PFSK-1 (cell line): ENCODE data around the gene AGXT2.

Experiments
- FOXP2 ChIP-seq: optimal IDR thresholded peaks from 2 replicates; pipeline ENCODE3; 2011; ENCODE audit warnings: borderline replicate concordance, control low read depth, inconsistent platforms; ENCODE audit not compliant: insufficient read depth; ENCODE audit errors: extremely low read length, extremely low read depth
- POLR2AphosphoS5 ChIP-seq: IDR thresholded peaks from 2 replicates; pipeline ENCODE4 v1.6.1; 2012; ENCODE audit warnings: low read depth, mild to moderate bottlenecking, control low read depth, low read length, moderate library complexity
- SIN3A ChIP-seq: IDR thresholded peaks from 2 replicates; pipeline ENCODE4 v1.6.1; 2012; ENCODE audit warnings: mild to moderate bottlenecking, low read length, moderate library complexity, borderline replicate concordance; ENCODE audit not compliant: insufficient read depth
- TAF1 ChIP-seq: IDR thresholded peaks from 2 replicates; pipeline ENCODE4 v1.6.1; 2012; ENCODE audit warnings: low read length, control low read depth, borderline replicate concordance; ENCODE audit not compliant: insufficient read depth
- TF ChIP-seq, protein P1 (sequence below), 2 experiments: IDR thresholded peaks; 2 replicates each; pipeline versions ENCODE4 v1.6.1 to v1.8.0; 2011 to 2012; ENCODE audit warnings: low read depth in 2 of 2, low read length in 2 of 2, control low read depth in 1 of 2, inconsistent platforms in 1 of 2, mild to moderate bottlenecking in 1 of 2, moderate library complexity in 1 of 2; ENCODE audit not compliant: insufficient read depth in 1 of 2

The AGXT2 gene

DNA sequence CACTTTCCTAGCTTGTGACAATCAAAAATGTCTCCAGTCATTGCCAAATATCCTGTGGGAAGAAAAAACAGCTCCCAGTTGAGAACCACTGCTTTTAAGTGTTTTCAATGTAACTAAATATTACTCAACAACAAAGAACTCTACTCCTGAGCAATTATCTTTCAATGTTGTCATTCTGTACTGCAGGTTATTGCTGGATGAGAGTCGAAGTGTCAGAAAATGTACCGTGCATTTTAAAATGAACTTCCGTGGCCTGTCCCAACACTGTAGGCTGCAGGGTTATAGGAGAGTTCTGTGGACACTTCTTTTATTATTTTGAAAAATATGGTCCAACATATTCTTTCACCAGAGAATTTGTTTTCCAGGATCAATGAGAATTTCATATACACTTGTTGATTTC, 34.8 kb upstream of the AGXT2 start:
- TF ChIP-seq TAF1 (no peak), FOXP2 (no peak)

- TF ChIP-seq FOXP2: no peak
- TF ChIP-seq, protein P1, sequence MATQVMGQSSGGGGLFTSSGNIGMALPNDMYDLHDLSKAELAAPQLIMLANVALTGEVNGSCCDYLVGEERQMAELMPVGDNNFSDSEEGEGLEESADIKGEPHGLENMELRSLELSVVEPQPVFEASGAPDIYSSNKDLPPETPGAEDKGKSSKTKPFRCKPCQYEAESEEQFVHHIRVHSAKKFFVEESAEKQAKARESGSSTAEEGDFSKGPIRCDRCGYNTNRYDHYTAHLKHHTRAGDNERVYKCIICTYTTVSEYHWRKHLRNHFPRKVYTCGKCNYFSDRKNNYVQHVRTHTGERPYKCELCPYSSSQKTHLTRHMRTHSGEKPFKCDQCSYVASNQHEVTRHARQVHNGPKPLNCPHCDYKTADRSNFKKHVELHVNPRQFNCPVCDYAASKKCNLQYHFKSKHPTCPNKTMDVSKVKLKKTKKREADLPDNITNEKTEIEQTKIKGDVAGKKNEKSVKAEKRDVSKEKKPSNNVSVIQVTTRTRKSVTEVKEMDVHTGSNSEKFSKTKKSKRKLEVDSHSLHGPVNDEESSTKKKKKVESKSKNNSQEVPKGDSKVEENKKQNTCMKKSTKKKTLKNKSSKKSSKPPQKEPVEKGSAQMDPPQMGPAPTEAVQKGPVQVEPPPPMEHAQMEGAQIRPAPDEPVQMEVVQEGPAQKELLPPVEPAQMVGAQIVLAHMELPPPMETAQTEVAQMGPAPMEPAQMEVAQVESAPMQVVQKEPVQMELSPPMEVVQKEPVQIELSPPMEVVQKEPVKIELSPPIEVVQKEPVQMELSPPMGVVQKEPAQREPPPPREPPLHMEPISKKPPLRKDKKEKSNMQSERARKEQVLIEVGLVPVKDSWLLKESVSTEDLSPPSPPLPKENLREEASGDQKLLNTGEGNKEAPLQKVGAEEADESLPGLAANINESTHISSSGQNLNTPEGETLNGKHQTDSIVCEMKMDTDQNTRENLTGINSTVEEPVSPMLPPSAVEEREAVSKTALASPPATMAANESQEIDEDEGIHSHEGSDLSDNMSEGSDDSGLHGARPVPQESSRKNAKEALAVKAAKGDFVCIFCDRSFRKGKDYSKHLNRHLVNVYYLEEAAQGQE (IDR thresholded peaks at IDR 0.05; ENCODE audit: insufficient read depth in 1 of 2, low read depth in 2 of 2, low read length in 2 of 2): no peak
- no peak for TF ChIP-seq POLR2AphosphoS5
- TF ChIP-seq TAF1: no peak
- TF ChIP-seq SIN3A: no peak
Observed at GRCh38 chr5:35081134-35081533, 33.4 kb upstream of the AGXT2 start.

DNA sequence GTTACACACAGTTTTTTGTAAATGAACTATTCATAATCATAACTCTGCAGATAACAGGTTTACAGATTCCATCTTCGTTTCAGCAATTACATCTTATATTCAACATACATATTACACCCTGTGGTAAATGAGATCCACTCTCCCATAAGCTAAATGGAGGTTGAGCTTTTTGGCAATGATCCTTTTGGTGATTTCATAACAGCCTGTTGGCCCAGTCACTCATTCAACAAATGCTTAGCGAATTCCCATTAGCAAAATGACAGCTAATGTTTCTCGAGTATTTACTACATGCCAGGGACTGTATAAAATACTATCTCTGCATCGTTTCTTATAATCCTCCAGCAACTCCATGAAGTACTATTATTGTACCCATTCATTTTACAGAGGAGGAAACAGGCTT, 25.4 kb upstream of the AGXT2 start:
- TF ChIP-seq, protein P1 (IDR thresholded peaks at IDR 0.05; ENCODE audit: insufficient read depth in 1 of 2, low read depth in 2 of 2, low read length in 2 of 2): no peak
- TF ChIP-seq TAF1: no peak
- TF ChIP-seq FOXP2: no peak
- no peak for TF ChIP-seq SIN3A
- no peak for TF ChIP-seq POLR2AphosphoS5

- TF ChIP-seq, protein P1 (IDR thresholded peaks at IDR 0.05; ENCODE audit: insufficient read depth in 1 of 2, low read depth in 2 of 2, low read length in 2 of 2): no peak
- TF ChIP-seq POLR2AphosphoS5: no peak
- TF ChIP-seq FOXP2: no peak
- TF ChIP-seq SIN3A: no peak
- no peak for TF ChIP-seq TAF1
Observed at GRCh38 chr5:35069188-35069587, 21.4 kb upstream of the AGXT2 start.

- TF ChIP-seq TAF1 (no peak), FOXP2 (no peak), SIN3A (no peak), POLR2AphosphoS5 (no peak)
- TF ChIP-seq, protein P1 (IDR thresholded peaks at IDR 0.05; ENCODE audit: insufficient read depth in 1 of 2, low read depth in 2 of 2, low read length in 2 of 2): no peak
Observed at GRCh38 chr5:35067985-35068384, 20.2 kb upstream of the AGXT2 start.

DNA sequence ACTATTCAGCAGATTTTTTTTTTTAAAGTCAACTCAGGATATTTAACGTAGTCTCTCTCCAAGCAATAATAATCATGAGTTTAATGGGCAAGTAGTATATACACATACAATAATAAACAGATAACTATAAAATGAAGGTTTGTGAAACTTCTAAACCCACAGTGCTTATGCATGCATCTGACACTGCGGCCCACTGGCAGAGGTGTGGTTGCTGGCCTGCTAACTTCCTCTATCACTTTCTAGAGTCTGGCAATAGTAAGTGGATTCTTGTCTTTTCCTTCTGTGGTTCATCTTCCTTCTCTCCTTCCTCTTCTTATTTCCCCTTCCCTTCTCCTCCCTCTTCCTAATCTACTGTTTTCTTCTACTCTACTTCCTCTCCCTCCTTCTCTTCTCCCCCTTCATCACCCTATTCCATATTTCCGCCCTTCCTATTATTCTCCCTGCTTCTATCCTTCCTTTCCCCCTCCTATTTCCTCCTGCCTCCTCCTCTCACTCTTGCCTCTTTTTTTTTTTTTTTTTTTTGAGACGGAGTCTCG, 18.6 kb upstream of the AGXT2 start:
- TF ChIP-seq TAF1 (no peak), FOXP2 (no peak), SIN3A (no peak), POLR2AphosphoS5 (no peak)
- TF ChIP-seq, protein P1 (IDR thresholded peaks at IDR 0.05; ENCODE audit: insufficient read depth in 1 of 2, low read depth in 2 of 2, low read length in 2 of 2): no peak
